ENCODE measurements around the gene CENPT.

- no peak for TF ChIP-seq CTCF (conservative IDR thresholded peaks at IDR 0.05 in 1 of 2, IDR thresholded peaks at IDR 0.05 in 1 of 2; ENCODE audit: low read depth in 1 of 2, low read length in 2 of 2)
- no peak for TF ChIP-seq EZH2 (IDR thresholded peaks at IDR 0.05; ENCODE audit: low read length, missing control alignments)
Measured at GRCh38 chr16:67780847-67781564, 66.5 kb downstream of the CENPT start.
